Activated B cell treated with CpG ODN at 0.5 μM for 24 hours (primary cell): ENCODE measurements around the gene CTAGE1. TPM values are rescaled to one million over a fixed set of nuclear protein-coding genes. Genes with fewer than 3 reads are reported as not detected.

ENCODE experiments used
- ATAC-seq: fragments of 200-7000 bp; cut with Tn5 transposase; one replicate; pipeline ENCODE4 v1.10.0; 2021; ENCODE audit warnings: low read depth, mild to moderate bottlenecking, moderate library complexity
- CTCF ChIA-PET: fragments of 350-600 bp; sonication (Branson Sonifier 250); formaldehyde crosslinking; loops from one replicate; lab custom pipeline; 2021; ENCODE audit warnings: antibody characterized with exemption; lab: Charles Lee
- POLR2A ChIA-PET: fragments of 350-600 bp; sonication (Branson Sonifier 250); formaldehyde crosslinking; loops from one replicate; lab custom pipeline; 2021; ENCODE audit warnings: antibody characterized with exemption; lab: Charles Lee
- DNase-seq: peaks from one replicate; pipeline ENCODE4 v3.0.0; 2022
- H3K27ac Mint-ChIP-seq: one replicate; pipeline ENCODE4 v1.8.0; 2020; ENCODE audit warnings: mixed read lengths
- H3K27me3 Mint-ChIP-seq: one replicate; pipeline ENCODE4 v1.8.0; 2021; ENCODE audit warnings: mixed read lengths
- H3K36me3 Mint-ChIP-seq: one replicate; pipeline ENCODE4 v1.8.0; 2021; ENCODE audit warnings: low read depth, mixed read lengths
- H3K4me1 Mint-ChIP-seq: one replicate; pipeline ENCODE4 v1.8.0; 2021; ENCODE audit warnings: mixed read lengths
- H3K4me3 Mint-ChIP-seq: one replicate; pipeline ENCODE4 v1.8.0; 2020; ENCODE audit warnings: mild to moderate bottlenecking, mixed read lengths
- H3K9me3 Mint-ChIP-seq: one replicate; pipeline ENCODE4 v1.8.0; 2020; ENCODE audit warnings: mixed read lengths
- CTCF ChIP-seq: fragments of 200-600 bp; IDR thresholded peaks from one replicate; pipeline ENCODE4 v1.8.0; 2022; ENCODE audit warnings: antibody characterized with exemption, mild to moderate bottlenecking
- intact Hi-C: fragments of 100-400 bp; cut with micrococcal nuclease; formaldehyde crosslinking; loops from one replicate; pipeline ENCODE4 v1.15.1; 2024
- total RNA-seq: library from RNA; stranded (reverse); gene quantifications from 2 replicates; pipeline ENCODE4 v1.2.3, GENCODE V29; 2022

The CTAGE1 gene
- total RNA-seq, 1 donor from 2014 or later = not detected

- Mint-ChIP-seq H3K9me3 (no peaks in the 10 kb centered on the region), H3K4me3 (no peak overlapping the region), H3K4me1 (no peaks in the 10 kb centered on the region), H3K27me3 (no peaks in the 10 kb centered on the region), H3K36me3 (no peaks in the 10 kb centered on the region), H3K27ac (no peak overlapping the region)
- CTCF ChIA-PET = no interaction called here
- intact Hi-C loops = no loop called here
- POLR2A ChIA-PET = no interaction called here
- TF ChIP-seq CTCF = no peak
- DNase-seq (no peak), ATAC-seq (no peak)
Measured at GRCh38 chr18:22459491-22459890, 41.8 kb upstream of the CTAGE1 start.

- H3K4me1 Mint-ChIP-seq = no peaks in the 10 kb centered on the region
- no peaks in the 10 kb centered on the region for H3K9me3 Mint-ChIP-seq
- no peak overlapping the region for H3K27ac Mint-ChIP-seq
- ATAC-seq = no peak
- intact Hi-C loops = no loop called here
- no peaks in the 10 kb centered on the region for H3K36me3 Mint-ChIP-seq
- no peak for TF ChIP-seq CTCF
- H3K4me3 Mint-ChIP-seq = no peak overlapping the region
- ChIA-PET POLR2A (no interaction called here), CTCF (no interaction called here)
- H3K27me3 Mint-ChIP-seq = no peaks in the 10 kb centered on the region
- DNase-seq = no peak
Measured at GRCh38 chr18:22457524-22457923, 39.8 kb upstream of the CTAGE1 start.

- DNase-seq = no peak
- ATAC-seq = no peak
- no peaks in the 10 kb centered on the region for H3K36me3 Mint-ChIP-seq
- H3K4me1 Mint-ChIP-seq = no peaks in the 10 kb centered on the region
- H3K4me3 Mint-ChIP-seq = no peak overlapping the region
- no peaks in the 10 kb centered on the region for H3K27me3 Mint-ChIP-seq
- intact Hi-C loops = no loop called here
- POLR2A ChIA-PET = no interaction called here
- no peaks in the 10 kb centered on the region for H3K9me3 Mint-ChIP-seq
- CTCF ChIA-PET = no interaction called here
- H3K27ac Mint-ChIP-seq = no peak overlapping the region
- no peak for TF ChIP-seq CTCF
Measured at GRCh38 chr18:22456547-22456946, 38.8 kb upstream of the CTAGE1 start.

GRCh38 chr18:22456116-22456480 is 38.4 kb upstream of the CTAGE1 start:
- intact Hi-C loops = no loop called here
- ChIA-PET CTCF (no interaction called here), POLR2A (no interaction called here)
- H3K4me3 Mint-ChIP-seq = no peak overlapping the region
- H3K27me3 Mint-ChIP-seq = no peaks in the 10 kb centered on the region
- no peaks in the 10 kb centered on the region for H3K4me1 Mint-ChIP-seq
- H3K27ac Mint-ChIP-seq = no peak overlapping the region
- TF ChIP-seq CTCF = no peak
- no peaks in the 10 kb centered on the region for H3K36me3 Mint-ChIP-seq
- no peak for DNase-seq
- ATAC-seq = no peak
- peaks cover 1% of the 10 kb centered on the region for H3K9me3 Mint-ChIP-seq

- ATAC-seq (no peak), DNase-seq (no peak)
- intact Hi-C loops = no loop called here
- Mint-ChIP-seq H3K36me3 (no peaks in the 10 kb centered on the region), H3K4me1 (no peaks in the 10 kb centered on the region), H3K27me3 (no peaks in the 10 kb centered on the region), H3K27ac (no peak overlapping the region), H3K9me3 (peaks cover 7% of the 10 kb centered on the region), H3K4me3 (no peak overlapping the region)
- TF ChIP-seq CTCF = no peak
- ChIA-PET CTCF (no interaction called here), POLR2A (no interaction called here)
Measured at GRCh38 chr18:22455425-22456115, 37.9 kb upstream of the CTAGE1 start.
